GM23338 (cell line): ENCODE data around the gene TMEM179. TPM values are rescaled to one million over a fixed set of nuclear protein-coding genes. Genes with fewer than 3 reads are reported as not detected.

Experiments used
- ATAC-seq: fragments of 200-7000 bp; cut with Tn5 transposase; 3 replicates; pipeline ENCODE4 v1.9.1; 2020
- DNase-seq: peaks from one replicate; pipeline ENCODE4 v3.0.0-alpha.2; 2015; ENCODE audit warnings: low spot score
- H2AFZ ChIP-seq: fragments of 200-600 bp; sonication (generic); 2 replicates; pipeline ENCODE4 v1.8.0; 2016; ENCODE audit warnings: antibody characterized with exemption, mild to moderate bottlenecking, moderate library complexity
- H3F3A ChIP-seq: fragments of 200-600 bp; sonication (generic); replicated peaks from 2 replicates; pipeline ENCODE4 v1.8.0; 2017; ENCODE audit warnings: antibody characterized with exemption, mixed run types, low read depth
- H3K27ac ChIP-seq: fragments of 200-600 bp; sonication (generic); 2 replicates; pipeline ENCODE4 v1.6.1; 2016; ENCODE audit warnings: low read depth
- H3K27me3 ChIP-seq: fragments of 200-600 bp; sonication (generic); 2 replicates; pipeline ENCODE4 v1.8.0; 2016; ENCODE audit warnings: mild to moderate bottlenecking, mixed run types, moderate library complexity; ENCODE audit not compliant: insufficient read depth
- H3K36me3 ChIP-seq: fragments of 200-600 bp; sonication (generic); 2 replicates; pipeline ENCODE4 v1.8.0; 2016; ENCODE audit warnings: mild to moderate bottlenecking; ENCODE audit not compliant: insufficient read depth
- H3K4me1 ChIP-seq: fragments of 200-600 bp; sonication (generic); 2 replicates; pipeline ENCODE4 v1.8.0; 2016; ENCODE audit warnings: mild to moderate bottlenecking, moderate library complexity; ENCODE audit not compliant: insufficient read depth
- H3K4me2 ChIP-seq: fragments of 200-600 bp; sonication (generic); 2 replicates; pipeline ENCODE4 v1.7.1; 2017; ENCODE audit warnings: mixed run types
- H3K4me3 ChIP-seq: fragments of 200-600 bp; sonication (generic); 2 replicates; pipeline ENCODE4 v1.6.1; 2016; ENCODE audit warnings: mixed run types
- H3K79me2 ChIP-seq: fragments of 200-600 bp; sonication (generic); replicated peaks from 2 replicates; pipeline ENCODE4 v1.8.0; 2017; ENCODE audit warnings: mild to moderate bottlenecking; ENCODE audit not compliant: insufficient read depth
- H3K9me2 ChIP-seq: fragments of 200-600 bp; sonication (generic); 2 replicates; pipeline ENCODE4 v1.8.0; 2017; ENCODE audit not compliant: insufficient read depth
- H4K20me1 ChIP-seq: fragments of 200-600 bp; sonication (generic); replicated peaks from 2 replicates; pipeline ENCODE4 v1.8.0; 2017; ENCODE audit warnings: mild to moderate bottlenecking; ENCODE audit not compliant: insufficient read depth
- H3K27ac Mint-ChIP-seq: 2 replicates; pipeline ENCODE4 v1.8.0; 2020; ENCODE audit warnings: inconsistent platforms, mild to moderate bottlenecking, moderate library complexity, mixed read lengths
- H3K27me3 Mint-ChIP-seq: 3 replicates; pipeline ENCODE4 v1.8.0; 2022; ENCODE audit warnings: low read depth, mild to moderate bottlenecking, moderate library complexity, mixed read lengths, inconsistent platforms; ENCODE audit not compliant: insufficient read depth, poor library complexity
- H3K36me3 Mint-ChIP-seq: 3 replicates; pipeline ENCODE4 v1.8.0; 2021; ENCODE audit warnings: low read depth, mild to moderate bottlenecking, inconsistent platforms, moderate library complexity, mixed read lengths
- H3K4me1 Mint-ChIP-seq: 3 replicates; pipeline ENCODE4 v1.8.0; 2020; ENCODE audit warnings: mild to moderate bottlenecking, inconsistent platforms, mixed read lengths
- H3K4me3 Mint-ChIP-seq: 3 replicates; pipeline ENCODE4 v1.8.0; 2021; ENCODE audit warnings: moderate library complexity, mild to moderate bottlenecking, inconsistent platforms, mixed read lengths
- H3K9me3 Mint-ChIP-seq: 3 replicates; pipeline ENCODE4 v1.8.0; 2020; ENCODE audit warnings: moderate library complexity, mild to moderate bottlenecking, inconsistent platforms, mixed read lengths
- CREB1 ChIP-seq: fragments of 250-450 bp; sonication (Bioruptor Pico); IDR thresholded peaks from 2 replicates; pipeline ENCODE4 v1.5.0; 2020; ENCODE audit warnings: low read depth, mild to moderate bottlenecking, moderate library complexity
- EZH2 ChIP-seq: fragments of 200-600 bp; sonication (generic); IDR thresholded peaks from one replicate; pipeline ENCODE4 v1.8.0; 2017; ENCODE audit warnings: antibody characterized with exemption, mild to moderate bottlenecking, low read depth; ENCODE audit not compliant: unreplicated experiment
- EZH2phosphoT487 ChIP-seq: fragments of 200-600 bp; sonication (generic); IDR thresholded peaks from one replicate; pipeline ENCODE4 v1.8.1; 2018; ENCODE audit warnings: antibody characterized with exemption; ENCODE audit not compliant: unreplicated experiment
- JUNB ChIP-seq: IDR thresholded peaks from one replicate; pipeline ENCODE4 v1.6.1; 2016; ENCODE audit warnings: antibody characterized with exemption; ENCODE audit not compliant: unreplicated experiment
- POLR2AphosphoS5 ChIP-seq: IDR thresholded peaks from 2 replicates; pipeline ENCODE4 v1.6.1; 2016; ENCODE audit warnings: antibody characterized with exemption, low read depth
- REST ChIP-seq: IDR thresholded peaks from one replicate; pipeline ENCODE4 v1.6.1; 2018; ENCODE audit warnings: antibody characterized with exemption; ENCODE audit not compliant: unreplicated experiment
- ZNF114 ChIP-seq: fragments of 250-450 bp; sonication (Bioruptor Pico); IDR thresholded peaks from 2 replicates; pipeline ENCODE4 v1.5.0; 2020; ENCODE audit warnings: mild to moderate bottlenecking, moderate library complexity
- ZNF331 ChIP-seq: fragments of 250-450 bp; sonication (Bioruptor Pico); IDR thresholded peaks from 2 replicates; pipeline ENCODE4 v1.5.0; 2020; ENCODE audit warnings: low read depth, mild to moderate bottlenecking, moderate library complexity
- ZNF462 ChIP-seq: fragments of 250-450 bp; sonication (Bioruptor Pico); IDR thresholded peaks from 2 replicates; pipeline ENCODE4 v1.5.0; 2020; ENCODE audit warnings: mild to moderate bottlenecking, moderate library complexity
- polyA plus RNA-seq: library from polyadenylated mRNA; unstranded; fragments of >200 nt; fragmentation: Nextera tagmentation; extraction: Ambion mirVana; gene quantifications from 2 replicates; pipeline ENCODE4 v1.2.1, GENCODE V29; 2016
- total RNA-seq: library from RNA; depleted of rRNA; stranded (reverse); fragments of >200 nt; shearing (Covaris generic); gene quantifications from 2 replicates; pipeline ENCODE4 v1.2.3, GENCODE V29; 2014
- TF ChIP-seq, protein P1 (sequence below): IDR thresholded peaks from 2 replicates; pipeline ENCODE4 v1.6.1; 2016; ENCODE audit warnings: antibody characterized with exemption
- TF ChIP-seq, protein P2 (sequence below), 2 experiments: fragments of 200-600 bp in 1 of 2; sonication (generic) in 1 of 2; conservative IDR thresholded peaks; 2 replicates each; pipeline versions ENCODE4 v1.5.1 to v1.6.1; 2016 to 2017; ENCODE audit warnings: antibody characterized with exemption in 2 of 2, low read depth in 2 of 2, mild to moderate bottlenecking in 2 of 2, moderate library complexity in 1 of 2

Gene TMEM179
- total and polyA plus RNA-seq, 2 experiments from 2014 or later = 1.0 to 4.8 TPM

- TF ChIP-seq, protein P1, sequence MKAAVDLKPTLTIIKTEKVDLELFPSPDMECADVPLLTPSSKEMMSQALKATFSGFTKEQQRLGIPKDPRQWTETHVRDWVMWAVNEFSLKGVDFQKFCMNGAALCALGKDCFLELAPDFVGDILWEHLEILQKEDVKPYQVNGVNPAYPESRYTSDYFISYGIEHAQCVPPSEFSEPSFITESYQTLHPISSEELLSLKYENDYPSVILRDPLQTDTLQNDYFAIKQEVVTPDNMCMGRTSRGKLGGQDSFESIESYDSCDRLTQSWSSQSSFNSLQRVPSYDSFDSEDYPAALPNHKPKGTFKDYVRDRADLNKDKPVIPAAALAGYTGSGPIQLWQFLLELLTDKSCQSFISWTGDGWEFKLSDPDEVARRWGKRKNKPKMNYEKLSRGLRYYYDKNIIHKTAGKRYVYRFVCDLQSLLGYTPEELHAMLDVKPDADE = no peak
- no peak for TF ChIP-seq ZNF462
- TF ChIP-seq EZH2 = no peak
- TF ChIP-seq POLR2AphosphoS5 = no peak
- no peak for TF ChIP-seq ZNF114 (CRISPR knock-in tag)
These were observed 53.5 kb downstream of the TMEM179 start (continued) for GRCh38 chr14:104550861-104551728.

DNA sequence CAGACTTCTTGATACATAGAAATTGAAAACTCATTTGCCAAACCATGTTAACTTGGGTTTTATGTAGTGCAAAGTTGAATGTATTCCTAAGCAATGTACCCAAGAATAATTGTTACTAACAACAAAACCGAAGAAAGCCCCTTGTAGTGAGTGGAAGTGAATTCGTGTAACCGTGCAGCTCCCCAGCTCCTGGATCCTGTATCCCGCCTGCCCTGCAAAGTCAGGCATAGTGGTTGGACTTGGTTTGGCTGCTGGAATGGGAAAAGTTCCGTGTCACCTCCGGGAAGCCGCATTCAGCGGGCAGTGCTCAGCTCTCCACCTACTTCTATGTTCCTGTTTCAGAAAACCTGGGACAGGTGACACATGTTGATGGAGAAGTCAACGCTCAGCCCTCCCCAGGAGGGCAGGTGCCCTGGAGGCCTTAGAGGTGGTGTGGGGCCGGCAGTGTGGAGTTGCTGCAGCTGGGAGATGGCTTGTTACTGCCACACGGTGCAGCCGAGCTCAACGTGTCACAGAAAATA, 54.2 kb downstream of the TMEM179 start:
- no peaks in the 10 kb centered on the region for H3K4me1 ChIP-seq
- peaks cover 8% of the 10 kb centered on the region for H3K4me1 Mint-ChIP-seq
- TF ChIP-seq ZNF331 (CRISPR knock-in tag) = no peak
- TF ChIP-seq POLR2AphosphoS5 = no peak
- no peak for TF ChIP-seq REST
- no peak for TF ChIP-seq ZNF114 (CRISPR knock-in tag)
- TF ChIP-seq, protein P2, sequence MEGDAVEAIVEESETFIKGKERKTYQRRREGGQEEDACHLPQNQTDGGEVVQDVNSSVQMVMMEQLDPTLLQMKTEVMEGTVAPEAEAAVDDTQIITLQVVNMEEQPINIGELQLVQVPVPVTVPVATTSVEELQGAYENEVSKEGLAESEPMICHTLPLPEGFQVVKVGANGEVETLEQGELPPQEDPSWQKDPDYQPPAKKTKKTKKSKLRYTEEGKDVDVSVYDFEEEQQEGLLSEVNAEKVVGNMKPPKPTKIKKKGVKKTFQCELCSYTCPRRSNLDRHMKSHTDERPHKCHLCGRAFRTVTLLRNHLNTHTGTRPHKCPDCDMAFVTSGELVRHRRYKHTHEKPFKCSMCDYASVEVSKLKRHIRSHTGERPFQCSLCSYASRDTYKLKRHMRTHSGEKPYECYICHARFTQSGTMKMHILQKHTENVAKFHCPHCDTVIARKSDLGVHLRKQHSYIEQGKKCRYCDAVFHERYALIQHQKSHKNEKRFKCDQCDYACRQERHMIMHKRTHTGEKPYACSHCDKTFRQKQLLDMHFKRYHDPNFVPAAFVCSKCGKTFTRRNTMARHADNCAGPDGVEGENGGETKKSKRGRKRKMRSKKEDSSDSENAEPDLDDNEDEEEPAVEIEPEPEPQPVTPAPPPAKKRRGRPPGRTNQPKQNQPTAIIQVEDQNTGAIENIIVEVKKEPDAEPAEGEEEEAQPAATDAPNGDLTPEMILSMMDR (conservative IDR thresholded peaks at IDR 0.05; ENCODE audit: low read depth in 2 of 2) = no peak
- no peak for TF ChIP-seq EZH2phosphoT487
- no peak for TF ChIP-seq EZH2
- no peak for TF ChIP-seq JUNB
- no peak for TF ChIP-seq CREB1 (CRISPR knock-in tag)

More for the DNA sequence above, 54.2 kb downstream of the TMEM179 start:
- Histone ChIP-seq H3K79me2 (no peaks in the 10 kb centered on the region), H3K4me2 (no peak overlapping the region), H4K20me1 (no peaks in the 10 kb centered on the region), H3K4me3 (no peak overlapping the region), H2AFZ (no peak overlapping the region), H3F3A (no peaks in the 10 kb centered on the region), H3K9me2 (no peaks in the 10 kb centered on the region), H3K27me3 (no peaks in the 10 kb centered on the region), H3K27ac (no peak overlapping the region), H3K36me3 (no peaks in the 10 kb centered on the region)
- H3K27me3 Mint-ChIP-seq = peaks cover 8% of the 10 kb centered on the region
- no peaks in the 10 kb centered on the region for H3K36me3 Mint-ChIP-seq
- H3K9me3 Mint-ChIP-seq = no peaks in the 10 kb centered on the region
- H3K4me3 Mint-ChIP-seq = no peak overlapping the region
- ATAC-seq (no peak), DNase-seq (no peak)
- no peak overlapping the region; the same call in 1 of the 2 replicates for H3K27ac Mint-ChIP-seq
